H1 (cell line): Measurements from ENCODE around the gene LUC7L3. TPM values are rescaled to one million over a fixed set of nuclear protein-coding genes. Genes with fewer than 3 reads are reported as not detected.

Source experiments
- CTCF ChIA-PET: fragments of 300-600 bp; sonication (Branson Sonifier 250); formaldehyde crosslinking; loops from one replicate; lab custom pipeline; 2021; ENCODE audit not compliant: partially characterized antibody; lab: Charles Lee
- POLR2A ChIA-PET: fragments of 300-600 bp; sonication (Branson Sonifier 250); formaldehyde crosslinking; loops from one replicate; lab custom pipeline; 2021; ENCODE audit warnings: inconsistent platforms; ENCODE audit not compliant: partially characterized antibody; lab: Charles Lee
- DNase-seq, 2 experiments: peaks; one replicate each; pipeline versions ENCODE4 v3.0.0 to v3.0.0-alpha.2; 2010 to 2022; ENCODE audit warnings: low spot score in 2 of 2, low read depth in 1 of 2, mixed read lengths in 1 of 2
- FAIRE-seq: peaks from 2 replicates; lab custom pipeline; 2011; peaks lifted over from hg19 to GRCh38; lab: Jason Lieb, UNC
- H2AFZ ChIP-seq: 2 replicates; pipeline ENCODE4 v1.8.1; 2012; ENCODE audit warnings: low read length, inconsistent platforms
- H2AK5ac ChIP-seq: 2 replicates; pipeline ENCODE4 v1.6.1; 2013; ENCODE audit warnings: low read depth, low read length
- H2BK120ac ChIP-seq: replicated peaks from 2 replicates; pipeline ENCODE3; 2013; ENCODE audit warnings: low read depth, low read length, inconsistent platforms
- H2BK12ac ChIP-seq: 2 replicates; pipeline ENCODE4 v1.6.1; 2013; ENCODE audit warnings: low read depth, low read length
- H2BK15ac ChIP-seq: 2 replicates; pipeline ENCODE4 v1.6.1; 2013; ENCODE audit warnings: low read length
- H2BK20ac ChIP-seq: 2 replicates; pipeline ENCODE4 v1.6.1; 2013; ENCODE audit warnings: low read length
- H2BK5ac ChIP-seq: 2 replicates; pipeline ENCODE4 v1.6.1; 2013; ENCODE audit warnings: low read depth, low read length
- H3K14ac ChIP-seq: 2 replicates; pipeline ENCODE4 v1.6.1; 2013; ENCODE audit warnings: inconsistent platforms; ENCODE audit not compliant: insufficient read length
- H3K18ac ChIP-seq: 2 replicates; pipeline ENCODE4 v1.6.1; 2013; ENCODE audit warnings: low read length; ENCODE audit errors: extremely low read depth
- H3K23ac ChIP-seq: 2 replicates; pipeline ENCODE4 v1.6.1; 2013; ENCODE audit warnings: inconsistent platforms; ENCODE audit not compliant: insufficient read length
- H3K23me2 ChIP-seq: 2 replicates; pipeline ENCODE4 v1.6.1; 2013; ENCODE audit warnings: low read depth, low read length
- H3K27ac ChIP-seq: 2 replicates; pipeline ENCODE4 v1.6.1; 2011; ENCODE audit warnings: low read depth, low read length, inconsistent platforms
- H3K27me3 ChIP-seq, 4 experiments: replicated peaks in 1 of 4; 1 replicate in 1 of 4; 2 replicates in 3 of 4; pipeline versions ENCODE4 v1.6.1 to v1.8.1; 2011 to 2013; ENCODE audit warnings: low read length in 3 of 4, mild to moderate bottlenecking in 3 of 4, inconsistent platforms in 2 of 4, mixed read lengths in 2 of 4, moderate library complexity in 1 of 4; ENCODE audit not compliant: control insufficient read depth in 3 of 4, insufficient read depth in 3 of 4; ENCODE audit errors: extremely low read depth in 1 of 4
- H3K36me3 ChIP-seq, 4 experiments: 2 replicates each; pipeline versions ENCODE4 v1.6.1 to v1.8.1; 2011 to 2013; ENCODE audit warnings: mild to moderate bottlenecking in 4 of 4, low read length in 3 of 4, moderate library complexity in 2 of 4, control low read depth in 1 of 4, inconsistent platforms in 1 of 4; ENCODE audit not compliant: insufficient read depth in 4 of 4, control insufficient read depth in 2 of 4
- H3K4ac ChIP-seq: replicated peaks from 2 replicates; pipeline ENCODE3; 2013; ENCODE audit warnings: low read length, low read depth, mixed read lengths, inconsistent platforms; ENCODE audit not compliant: insufficient read length
- H3K4me1 ChIP-seq, 4 experiments: replicated peaks in 1 of 4; 1 replicate in 1 of 4; 2 replicates in 3 of 4; pipeline versions ENCODE4 v1.6.1 to v1.8.1; 2011 to 2013; ENCODE audit warnings: low read length in 3 of 4, inconsistent platforms in 2 of 4, mixed read lengths in 1 of 4; ENCODE audit not compliant: insufficient read depth in 4 of 4, control insufficient read depth in 3 of 4
- H3K4me2 ChIP-seq, 2 experiments: 2 replicates each; pipeline versions ENCODE4 v1.6.1 to v1.8.1; 2011 to 2013; ENCODE audit warnings: low read depth in 2 of 2, low read length in 2 of 2, control low read depth in 1 of 2, inconsistent platforms in 1 of 2, mild to moderate bottlenecking in 1 of 2; ENCODE audit not compliant: insufficient read depth in 1 of 2
- H3K4me3 ChIP-seq, 4 experiments: fragments of 200-600, 300-600 bp in 1 of 4; sonication (generic), shearing (Covaris generic), sonication (Bioruptor Twin) in 1 of 4; 2 replicates each; pipeline versions ENCODE4 v1.5.1 to v1.8.1; 2011 to 2016; ENCODE audit warnings: low read length in 4 of 4, low read depth in 3 of 4, control low read depth in 2 of 4, inconsistent platforms in 2 of 4, mild to moderate bottlenecking in 2 of 4, mixed read lengths in 1 of 4, moderate library complexity in 1 of 4; ENCODE audit not compliant: insufficient read depth in 2 of 4; ENCODE audit errors: extremely low read depth in 1 of 4
- H3K56ac ChIP-seq: replicated peaks from 2 replicates; pipeline ENCODE3; 2013; ENCODE audit warnings: low read depth, mild to moderate bottlenecking, mixed read lengths, low read length, inconsistent platforms; ENCODE audit not compliant: insufficient read length
- H3K79me1 ChIP-seq: 2 replicates; pipeline ENCODE4 v1.6.1; 2013; ENCODE audit warnings: low read depth, low read length, control low read depth
- H3K79me2 ChIP-seq, 2 experiments: 2 replicates each; pipeline versions ENCODE4 v1.6.1 to v1.8.1; 2012 to 2013; ENCODE audit warnings: low read length in 2 of 2, mild to moderate bottlenecking in 2 of 2, inconsistent platforms in 1 of 2; ENCODE audit not compliant: insufficient read depth in 2 of 2, control insufficient read depth in 1 of 2
- H3K9ac ChIP-seq, 4 experiments: replicated peaks in 1 of 4; 1 replicate in 1 of 4; 2 replicates in 3 of 4; pipeline versions ENCODE4 v1.6.1 to v1.8.1; 2011 to 2013; ENCODE audit warnings: low read depth in 3 of 4, low read length in 3 of 4, control low read depth in 2 of 4, mild to moderate bottlenecking in 2 of 4, moderate library complexity in 2 of 4, inconsistent platforms in 1 of 4; ENCODE audit errors: extremely low read depth in 1 of 4
- H3K9me3 ChIP-seq, 2 experiments: 2 replicates each; pipeline versions ENCODE4 v1.6.1 to v1.8.1; 2012 to 2013; ENCODE audit warnings: mild to moderate bottlenecking in 2 of 2, moderate library complexity in 2 of 2, control low read depth in 1 of 2, inconsistent platforms in 1 of 2, low read depth in 1 of 2, low read length in 1 of 2, mixed read lengths in 1 of 2; ENCODE audit not compliant: insufficient read depth in 2 of 2
- H4K20me1 ChIP-seq, 2 experiments: replicated peaks in 1 of 2; 2 replicates each; pipeline versions ENCODE3 to v1.8.1; 2011 to 2013; ENCODE audit warnings: inconsistent platforms in 2 of 2, low read length in 2 of 2, mild to moderate bottlenecking in 1 of 2; ENCODE audit not compliant: insufficient read depth in 2 of 2, control insufficient read depth in 1 of 2
- H4K5ac ChIP-seq: 2 replicates; pipeline ENCODE4 v1.6.1; 2013; ENCODE audit warnings: low read length, low read depth, mixed read lengths, inconsistent platforms; ENCODE audit not compliant: insufficient read length
- H4K8ac ChIP-seq: 2 replicates; pipeline ENCODE4 v1.8.0; 2013; ENCODE audit warnings: mild to moderate bottlenecking, moderate library complexity, low read length, inconsistent platforms; ENCODE audit not compliant: insufficient read depth; ENCODE audit errors: extremely low read depth
- H4K91ac ChIP-seq: replicated peaks from 2 replicates; pipeline ENCODE3; 2013; ENCODE audit warnings: low read length, mixed read lengths, inconsistent platforms; ENCODE audit not compliant: insufficient read length
- CBX8 ChIP-seq: fragments of 300-800, 300-1000 bp; sonication (generic); IDR thresholded peaks from 2 replicates; pipeline ENCODE4 v1.7.1; 2016; ENCODE audit warnings: low read depth, low read length, borderline replicate concordance
- CEBPB ChIP-seq: IDR thresholded peaks from 2 replicates; pipeline ENCODE4 v1.6.1; 2012; ENCODE audit warnings: low read depth, low read length
- CHD1 ChIP-seq: IDR thresholded peaks from 2 replicates; pipeline ENCODE4 v1.6.1; 2012; ENCODE audit warnings: low read depth, low read length, improper control_type of control experiment
- CREB1 ChIP-seq: IDR thresholded peaks from 2 replicates; pipeline ENCODE4 v1.6.1; 2012; ENCODE audit warnings: inconsistent platforms
- FOSL1 ChIP-seq: IDR thresholded peaks from 2 replicates; pipeline ENCODE4 v1.6.1; 2011; ENCODE audit warnings: mild to moderate bottlenecking, low read depth, low read length, moderate library complexity; ENCODE audit not compliant: insufficient read depth
- KDM1A ChIP-seq: fragments of 200-600, 300-600 bp; sonication (generic); IDR thresholded peaks from 2 replicates; pipeline ENCODE4 v1.7.1; 2016; ENCODE audit warnings: mild to moderate bottlenecking, low read length, borderline replicate concordance
- PHF8 ChIP-seq: fragments of 200-600 bp; sonication (generic); conservative IDR thresholded peaks from 2 replicates; pipeline ENCODE4 v1.7.1; 2012; ENCODE audit warnings: low read depth, mild to moderate bottlenecking, inconsistent platforms, low read length, moderate library complexity
- POLR2AphosphoS5 ChIP-seq: IDR thresholded peaks from 2 replicates; pipeline ENCODE4 v1.6.1; 2011; ENCODE audit warnings: low read depth, low read length
- SP1 ChIP-seq: IDR thresholded peaks from 2 replicates; pipeline ENCODE4 v1.6.1; 2011; ENCODE audit warnings: low read depth, low read length
- SP4 ChIP-seq: IDR thresholded peaks from 2 replicates; pipeline ENCODE4 v1.6.1; 2012; ENCODE audit warnings: low read length, inconsistent platforms
- TAF1 ChIP-seq: IDR thresholded peaks from 2 replicates; pipeline ENCODE4 v1.6.1; 2011; ENCODE audit warnings: mild to moderate bottlenecking, low read depth, low read length
- TAF7 ChIP-seq: optimal IDR thresholded peaks from 2 replicates; pipeline ENCODE3; 2011; ENCODE audit warnings: low read depth, mild to moderate bottlenecking, inconsistent platforms, low read length, moderate library complexity, borderline replicate concordance
- TBP ChIP-seq: IDR thresholded peaks from 2 replicates; pipeline ENCODE4 v1.6.1; 2011; ENCODE audit warnings: low read depth, low read length, improper control_type of control experiment
- TCF12 ChIP-seq: IDR thresholded peaks from 2 replicates; pipeline ENCODE4 v1.6.1; 2011; ENCODE audit warnings: low read depth, mild to moderate bottlenecking, low read length
- WGBS, 2 experiments: shearing (Covaris generic) in 1 of 2; methylation state at CpG; one replicate each; pipeline versions ENCODE4 v1.1.6 to v1.1.7; 2013 to 2015; ENCODE audit warnings: low lambda C conversion rate in 2 of 2, mixed read lengths in 2 of 2, inconsistent platforms in 1 of 2, low coverage in 1 of 2, missing lambda C conversion rate in 1 of 2; ENCODE audit not compliant: insufficient replicate concordance in 2 of 2, insufficient coverage in 1 of 2, insufficient read length in 1 of 2; ENCODE audit errors: extremely low coverage in 1 of 2, missing lambda C conversion rate in 1 of 2; 5-methylcytosine and 5-hydroxymethylcytosine counted together
- polyA plus RNA-seq, 7 experiments: library from polyadenylated mRNA; depleted of rRNA in 3 of 7; stranded (reverse) in 5 of 7; unstranded in 2 of 7; fragments of >200 nt in 5 of 7; fragments of 200-250 nt in 2 of 7; gene quantifications; 1 replicate in 5 of 7; 2 replicates in 1 of 7; 4 replicates in 1 of 7; pipeline versions ENCODE4 v1.2.1 to v1.2.3, GENCODE V29; 2011 to 2013; ENCODE audit warnings: missing spikeins in 2 of 7, mixed read lengths in 2 of 7
- total RNA-seq: library from RNA; stranded (reverse); fragmentation: NEBNext Ultra II Directional; extraction: Animal tissue kit (Norgen Biotek cat#: 25700); gene quantifications from 2 replicates; pipeline ENCODE4 v1.2.1, GENCODE V29; 2021

LUC7L3 gene
- total and polyA plus RNA-seq, 2 of the 8 experiments (the other 6 are each of a cell fraction or from before 2014, with no cell fraction given) = 102 to 126 TPM

- peaks cover 1 to 18% (median 8%) of the 10 kb centered on the region in 4 experiments; a peak in 6 of 7 replicates for H3K4me1 ChIP-seq
- no peak overlapping the region for H3K18ac ChIP-seq
- WGBS, 2 experiments = 85% methylated on average over 6 of the region's 6 CpGs; no CpG with 5 or more reads in 1 of the 2 experiments
- no peak overlapping the region for H2BK12ac ChIP-seq
- no peak overlapping the region for H2BK120ac ChIP-seq
- H3K27me3 ChIP-seq = no peaks in the 10 kb centered on the region
- ChIA-PET CTCF (interaction anchor here (0.6 to 20.2 kb wide), 12 partner anchors 9 to 141 kb away, joined by 3 to 391 read pairs (median 5); partner anchors contain the start of gene SPATA20), POLR2A (interaction anchor here (0.7 to 2.2 kb wide), 3 partner anchors 19 to 31 kb away, joined by 3 to 5 read pairs (median 4); partner anchors contain the start of gene LUC7L3)
- H2BK5ac ChIP-seq = no peak overlapping the region
- no peaks in the 10 kb centered on the region for H4K20me1 ChIP-seq
- no peak overlapping the region for H2BK20ac ChIP-seq
- DNase-seq (no peak), FAIRE-seq (no peak)
- H3K27ac ChIP-seq = no peak overlapping the region
- no peak overlapping the region for H3K4me2 ChIP-seq
- no peaks in the 10 kb centered on the region for H3K79me2 ChIP-seq
- no peak overlapping the region for H2AFZ ChIP-seq
- H3K56ac ChIP-seq = no peak overlapping the region
- H3K4ac ChIP-seq = no peak overlapping the region
- no peak overlapping the region for H2BK15ac ChIP-seq
- H3K14ac ChIP-seq = no peak overlapping the region
- H3K79me1 ChIP-seq = no peaks in the 10 kb centered on the region
- H4K91ac ChIP-seq = no peak overlapping the region
- H4K5ac ChIP-seq = no peak overlapping the region
- no peak overlapping the region for H3K23ac ChIP-seq
- no peak overlapping the region for H4K8ac ChIP-seq
- H3K36me3 ChIP-seq = peaks cover 13 to 35% (median 22%) of the 10 kb centered on the region in 4 experiments
- no peak overlapping the region for H2AK5ac ChIP-seq
- H3K4me3 ChIP-seq = no peak overlapping the region
- H3K9me3 ChIP-seq = no peaks in the 10 kb centered on the region
- no peak overlapping the region for H3K9ac ChIP-seq
- no peaks in the 10 kb centered on the region for H3K23me2 ChIP-seq
- TF ChIP-seq CBX8 = no peak
- no peak for TF ChIP-seq FOSL1
- no peak for TF ChIP-seq SP1
- TF ChIP-seq CHD1 = no peak
- TF ChIP-seq PHF8 = no peak
- TF ChIP-seq CEBPB = no peak
- TF ChIP-seq TBP = no peak
- no peak for TF ChIP-seq KDM1A
- no peak for TF ChIP-seq SP4
- TF ChIP-seq POLR2AphosphoS5 = no peak
- TF ChIP-seq CREB1 = no peak
- no peak for TF ChIP-seq TAF7
- no peak for TF ChIP-seq TAF1
- TF ChIP-seq TCF12 = no peak
These were observed 27.6 kb upstream of the LUC7L3 start for GRCh38 chr17:50691550-50692447.
